ENCODE data around the gene DMWD. TPM values are rescaled to one million over a fixed set of nuclear protein-coding genes. Genes with fewer than 3 reads are reported as not detected.
A peak's percentile ranks its signal among the peaks of the same experiment; 100 is the strongest.

Gene DMWD
- polyA plus RNA-seq, 1 of the 3 experiments (the other 2 are of a cell fraction), result 40.6 TPM

- Histone ChIP-seq H3K9ac (no peak overlapping the region), H3K9me2 (no peaks in the 10 kb centered on the region), H4K20me1 (ENCODE audit: insufficient read depth) (no peaks in the 10 kb centered on the region), H3K9me3 (no peaks in the 10 kb centered on the region), H3F3A (replicated peaks; ENCODE audit: insufficient read depth) (peaks cover 3% of the 10 kb centered on the region), H3K36me3 (replicated peaks in 1 of 2; ENCODE audit: control insufficient read depth in 1 of 2, insufficient read depth in 2 of 2, low read length in 1 of 2) (no peaks in the 10 kb centered on the region), H3K4me1 (ENCODE audit: control insufficient read depth in 1 of 2, insufficient read depth in 2 of 2, low read depth in 1 of 2, low read length in 1 of 2) (peaks cover 0 to 17% of the 10 kb centered on the region in 2 experiments; a peak in 1 of 4 replicates), H3K27me3 (ENCODE audit: insufficient read depth) (no peaks in the 10 kb centered on the region), H3K79me2 (ENCODE audit: insufficient read depth) (no peaks in the 10 kb centered on the region), H3K4me2 (no peak overlapping the region), H2AFZ (ENCODE audit: low read depth) (no peak overlapping the region), H3K27ac (ENCODE audit: low read depth in 2 of 2, low read length in 1 of 2) (no peak overlapping the region), H3K4me3 (ENCODE audit: low read depth in 2 of 2, low read length in 1 of 2) (no peak overlapping the region)
- ChIA-PET CTCF (interaction anchor here (1.4 kb wide), 1 partner anchor 35 kb away, joined by 3 read pairs; no protein-coding TSS in a partner anchor), POLR2A (no interaction called here)
- TF ChIP-seq RCOR1 (IDR thresholded peaks at IDR 0.05; ENCODE audit: low read length) (no peak), FOXM1 (IDR thresholded peaks at IDR 0.05; ENCODE audit: low read depth) (no peak), CHD2 (IDR thresholded peaks at IDR 0.05; ENCODE audit: low read length, partially characterized antibody) (no peak), RAD21 (IDR thresholded peaks at IDR 0.05; ENCODE audit: low read length) (no peak), EP300 (IDR thresholded peaks at IDR 0.05; ENCODE audit: borderline replicate concordance in 1 of 2, low read depth in 1 of 2, low read length in 1 of 2) (no peak), FOXJ3 (CRISPR knock-in tag; IDR thresholded peaks at IDR 0.05) (no peak), TCF12 (IDR thresholded peaks at IDR 0.05) (no peak), REST (IDR thresholded peaks at IDR 0.05; ENCODE audit: low read depth, low read length) (no peak), EZH2phosphoT487 (IDR thresholded peaks at IDR 0.05; ENCODE audit: borderline replicate concordance, low read depth) (no peak), ZBTB33 (IDR thresholded peaks at IDR 0.05; ENCODE audit: borderline replicate concordance, low read depth) (no peak), SIN3A (IDR thresholded peaks at IDR 0.05; ENCODE audit: borderline replicate concordance, low read depth, low read length) (no peak), ELF1 (IDR thresholded peaks at IDR 0.05) (no peak), PBX3 (IDR thresholded peaks at IDR 0.05) (no peak), MXI1 (IDR thresholded peaks at IDR 0.05; ENCODE audit: low read depth, low read length) (no peak)
- WGBS (ENCODE audit: low lambda C conversion rate), result 88% methylated on average over 5 of the region's 6 CpGs
- DNase-seq, result peak; percentile 36
Measured at GRCh38 chr19:45764475-45764874, 28.2 kb downstream of the DMWD start.

All from SK-N-SH (cell line).